ENCODE measurements around the gene SYT7.

Gene SYT7

GRCh38 chr11:61625525-61625924 is 44.6 kb upstream of the SYT7 start:
- Histone ChIP-seq H3K4me1 (ENCODE audit: control insufficient read depth, insufficient read depth, low read length) (no peaks in the 10 kb centered on the region), H3K27ac (ENCODE audit: extremely low read depth, low read depth, low read length) (no peak overlapping the region), H3K36me3 (ENCODE audit: control insufficient read depth in 2 of 2, insufficient read depth in 1 of 2, low read length in 2 of 2) (no peaks in the 10 kb centered on the region), H3K9me3 (ENCODE audit: control insufficient read depth, insufficient read depth, low read depth, low read length) (no peaks in the 10 kb centered on the region), H3K4me3 (ENCODE audit: low read depth, low read length) (no peak overlapping the region)
- ChIA-PET POLR2A (no interaction called here), CTCF (interaction anchor here (0.8 to 1.2 kb wide), 3 partner anchors 48 to 179 kb away, joined by 4 read pairs; no protein-coding TSS in a partner anchor)
- TF ChIP-seq ZNF274 (IDR thresholded peaks at IDR 0.05; ENCODE audit: low read length) (no peak), ZNF274 (tag by site-specific recombination; IDR thresholded peaks at IDR 0.05; ENCODE audit: borderline replicate concordance) (no peak)

DNA sequence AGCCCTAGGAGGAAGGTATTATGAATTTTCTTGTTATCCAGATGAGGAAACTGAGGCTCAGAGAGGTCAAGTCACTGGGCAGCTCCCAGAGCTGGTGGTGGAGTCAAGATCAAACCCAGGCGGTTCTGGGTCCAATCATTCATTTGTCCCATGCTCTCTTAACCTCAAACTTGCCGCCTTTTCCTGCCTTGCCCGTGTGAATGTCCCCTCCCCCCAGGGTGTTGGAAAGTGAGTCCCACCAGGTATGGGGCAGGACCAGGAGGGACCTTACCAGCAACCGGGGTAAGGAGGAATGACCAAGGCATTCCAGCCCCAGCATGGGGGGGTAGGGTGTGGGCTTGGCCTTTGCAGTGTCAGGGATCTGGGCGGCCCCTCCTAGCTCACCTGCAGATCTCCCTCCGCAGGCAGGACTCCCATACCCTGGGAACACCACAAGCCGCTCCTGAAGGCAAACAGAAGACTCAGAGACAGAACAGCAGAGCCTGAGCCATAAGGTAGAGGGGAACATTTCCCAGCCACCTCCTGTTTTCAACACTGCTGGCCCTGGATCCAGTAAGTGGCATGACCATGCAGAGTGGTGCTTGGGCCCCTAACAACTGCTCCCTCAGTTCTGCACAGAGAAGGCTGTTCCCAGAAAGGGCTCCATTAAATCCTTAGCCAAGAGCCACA is 41.2 kb upstream of the SYT7 start:
- Histone ChIP-seq H3K4me1 (ENCODE audit: control insufficient read depth, insufficient read depth, low read length) (no peaks in the 10 kb centered on the region), H3K4me3 (ENCODE audit: low read depth, low read length) (no peak overlapping the region), H3K36me3 (ENCODE audit: control insufficient read depth in 2 of 2, insufficient read depth in 1 of 2, low read length in 2 of 2) (no peaks in the 10 kb centered on the region), H3K9me3 (ENCODE audit: control insufficient read depth, insufficient read depth, low read depth, low read length) (no peaks in the 10 kb centered on the region), H3K27ac (ENCODE audit: extremely low read depth, low read depth, low read length) (no peak overlapping the region)
- ChIA-PET CTCF (interaction anchor here (0.6 kb wide), 1 partner anchor 1170 kb away, joined by 3 read pairs; the partner anchor contains the start of gene TMEM223), POLR2A (interaction anchor here (0.5 to 0.7 kb wide), 2 partner anchors 12 to 124 kb away, joined by 3 to 8 read pairs; no protein-coding TSS in a partner anchor)
- TF ChIP-seq ZNF548 (tag by site-specific recombination; IDR thresholded peaks at IDR 0.05) (no peak), WT1 (tag by site-specific recombination; IDR thresholded peaks at IDR 0.05) (no peak), ZNF670 (tag by site-specific recombination; IDR thresholded peaks at IDR 0.05; ENCODE audit: low read depth) (no peak), ZNF248 (tag by site-specific recombination; IDR thresholded peaks at IDR 0.05) (no peak), ZNF214 (tag by site-specific recombination; IDR thresholded peaks at IDR 0.05; ENCODE audit: borderline replicate concordance) (no peak)
- TF ChIP-seq, protein P1, sequence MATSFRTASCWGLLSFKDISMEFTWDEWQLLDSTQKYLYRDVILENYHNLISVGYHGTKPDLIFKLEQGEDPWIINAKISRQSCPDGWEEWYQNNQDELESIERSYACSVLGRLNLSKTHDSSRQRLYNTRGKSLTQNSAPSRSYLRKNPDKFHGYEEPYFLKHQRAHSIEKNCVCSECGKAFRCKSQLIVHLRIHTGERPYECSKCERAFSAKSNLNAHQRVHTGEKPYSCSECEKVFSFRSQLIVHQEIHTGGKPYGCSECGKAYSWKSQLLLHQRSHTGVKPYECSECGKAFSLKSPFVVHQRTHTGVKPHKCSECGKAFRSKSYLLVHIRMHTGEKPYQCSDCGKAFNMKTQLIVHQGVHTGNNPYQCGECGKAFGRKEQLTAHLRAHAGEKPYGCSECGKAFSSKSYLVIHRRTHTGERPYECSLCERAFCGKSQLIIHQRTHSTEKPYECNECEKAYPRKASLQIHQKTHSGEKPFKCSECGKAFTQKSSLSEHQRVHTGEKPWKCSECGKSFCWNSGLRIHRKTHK (tag by site-specific recombination; IDR thresholded peaks at IDR 0.05) = no peak

DNA sequence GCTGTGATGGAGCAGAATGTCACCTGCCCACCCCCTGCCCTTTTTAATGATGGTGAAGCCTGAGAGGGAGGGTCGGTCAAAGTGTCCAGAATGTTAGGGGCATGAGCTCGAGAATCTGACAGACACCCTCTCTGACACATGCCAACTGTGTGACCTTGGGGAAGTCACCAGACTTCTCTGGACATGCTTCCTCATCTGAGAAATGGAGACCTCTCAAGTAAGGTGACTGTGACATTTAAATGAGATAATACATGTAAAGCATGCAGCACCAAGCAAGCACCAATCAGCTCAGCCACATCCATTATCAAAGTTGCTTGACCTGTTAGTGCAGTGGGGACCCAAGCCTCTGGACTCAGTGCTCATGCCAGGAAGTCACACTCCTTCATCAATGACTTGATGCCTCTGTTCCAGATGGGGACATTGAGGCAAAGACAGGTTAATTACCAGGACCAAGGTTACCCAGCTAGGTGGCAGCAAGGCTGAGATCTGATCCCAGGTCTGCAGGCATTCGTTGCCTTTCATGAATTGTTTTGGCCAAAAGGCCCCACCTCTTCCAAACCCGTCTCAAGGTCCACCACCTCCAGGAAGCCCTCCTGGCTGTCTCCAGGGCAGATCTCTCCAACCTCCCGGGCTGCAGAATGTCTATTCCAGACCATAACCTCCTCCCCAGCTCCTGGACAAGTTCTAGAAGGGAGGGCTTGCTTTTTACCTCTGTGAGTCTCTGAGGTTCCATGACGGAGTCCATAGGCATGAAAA is 38.8 kb upstream of the SYT7 start:
- Histone ChIP-seq H3K36me3 (ENCODE audit: control insufficient read depth in 2 of 2, insufficient read depth in 1 of 2, low read length in 2 of 2) (no peaks in the 10 kb centered on the region), H3K9me3 (ENCODE audit: control insufficient read depth, insufficient read depth, low read depth, low read length) (no peaks in the 10 kb centered on the region), H3K4me1 (ENCODE audit: control insufficient read depth, insufficient read depth, low read length) (no peaks in the 10 kb centered on the region), H3K4me3 (ENCODE audit: low read depth, low read length) (no peak overlapping the region), H3K27ac (ENCODE audit: extremely low read depth, low read depth, low read length) (no peak overlapping the region)
- POLR2A ChIA-PET = no interaction called here
- CTCF ChIA-PET = interaction anchor here (0.8 kb wide), 3 partner anchors 8 to 174 kb away, joined by 3 read pairs; no protein-coding TSS in a partner anchor
- TF ChIP-seq ZNF521 (tag by site-specific recombination; IDR thresholded peaks at IDR 0.05) (no peak), ZNF664 (tag by site-specific recombination; IDR thresholded peaks at IDR 0.05) (peak; percentile 87), RBAK (tag by site-specific recombination; IDR thresholded peaks at IDR 0.05) (no peak)

- Histone ChIP-seq H3K4me3 (ENCODE audit: low read depth, low read length) (no peak overlapping the region), H3K36me3 (ENCODE audit: control insufficient read depth in 2 of 2, insufficient read depth in 1 of 2, low read length in 2 of 2) (no peaks in the 10 kb centered on the region), H3K4me1 (ENCODE audit: control insufficient read depth, insufficient read depth, low read length) (no peaks in the 10 kb centered on the region), H3K27ac (ENCODE audit: extremely low read depth, low read depth, low read length) (no peak overlapping the region), H3K9me3 (ENCODE audit: control insufficient read depth, insufficient read depth, low read depth, low read length) (no peaks in the 10 kb centered on the region)
- ChIA-PET CTCF (interaction anchor here (0.8 kb wide), 2 partner anchors 9 to 145 kb away, joined by 3 read pairs; no protein-coding TSS in a partner anchor), POLR2A (no interaction called here)
- TF ChIP-seq WT1 (tag by site-specific recombination; IDR thresholded peaks at IDR 0.05) (no peak), ZFP37 (tag by site-specific recombination; IDR thresholded peaks at IDR 0.05) (no peak), ZNF837 (tag by site-specific recombination; IDR thresholded peaks at IDR 0.05) (no peak), ZFHX2 (tag by site-specific recombination; conservative IDR thresholded peaks at IDR 0.05) (peak; percentile 69), EGR2 (tag by site-specific recombination; IDR thresholded peaks at IDR 0.05; ENCODE audit: low read depth) (peak; percentile 69), ZNF274 (IDR thresholded peaks at IDR 0.05; ENCODE audit: low read length) (no peak), ZNF274 (tag by site-specific recombination; IDR thresholded peaks at IDR 0.05; ENCODE audit: borderline replicate concordance) (no peak), ZNF658 (tag by site-specific recombination; IDR thresholded peaks at IDR 0.05) (no peak), KLF1 (tag by site-specific recombination; IDR thresholded peaks at IDR 0.05) (0 out of 2 replicates have a peak, but pooled peaks have one; percentile 35), ZNF488 (tag by site-specific recombination; IDR thresholded peaks at IDR 0.05) (no peak), KLF7 (tag by site-specific recombination; IDR thresholded peaks at IDR 0.05; ENCODE audit: borderline replicate concordance) (no peak), ZNF548 (tag by site-specific recombination; IDR thresholded peaks at IDR 0.05) (no peak), ZBTB6 (tag by site-specific recombination; IDR thresholded peaks at IDR 0.05) (no peak)
- TF ChIP-seq, protein P2, sequence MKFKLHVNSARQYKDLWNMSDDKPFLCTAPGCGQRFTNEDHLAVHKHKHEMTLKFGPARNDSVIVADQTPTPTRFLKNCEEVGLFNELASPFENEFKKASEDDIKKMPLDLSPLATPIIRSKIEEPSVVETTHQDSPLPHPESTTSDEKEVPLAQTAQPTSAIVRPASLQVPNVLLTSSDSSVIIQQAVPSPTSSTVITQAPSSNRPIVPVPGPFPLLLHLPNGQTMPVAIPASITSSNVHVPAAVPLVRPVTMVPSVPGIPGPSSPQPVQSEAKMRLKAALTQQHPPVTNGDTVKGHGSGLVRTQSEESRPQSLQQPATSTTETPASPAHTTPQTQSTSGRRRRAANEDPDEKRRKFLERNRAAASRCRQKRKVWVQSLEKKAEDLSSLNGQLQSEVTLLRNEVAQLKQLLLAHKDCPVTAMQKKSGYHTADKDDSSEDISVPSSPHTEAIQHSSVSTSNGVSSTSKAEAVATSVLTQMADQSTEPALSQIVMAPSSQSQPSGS (tag by site-specific recombination; IDR thresholded peaks at IDR 0.05; ENCODE audit: low read depth) = no peak
These were observed 38.1 kb upstream of the SYT7 start for GRCh38 chr11:61618978-61619377.
